Osteoblast (primary cell): ENCODE data around the gene UBAP2. TPM values are rescaled to one million over a fixed set of nuclear protein-coding genes. Genes with fewer than 3 reads are reported as not detected.

Experiments
- DNase-seq: peaks from one replicate; pipeline ENCODE4 v3.0.0; 2011; ENCODE audit warnings: low spot score, mixed read lengths; ENCODE audit not compliant: insufficient read length; ENCODE audit errors: missing footprints
- H2AFZ ChIP-seq: 2 replicates; pipeline ENCODE4 v1.6.0; 2011; ENCODE audit warnings: mild to moderate bottlenecking, low read length
- H3K27ac ChIP-seq: 2 replicates; pipeline ENCODE4 v1.5.1; 2011; ENCODE audit warnings: mild to moderate bottlenecking, low read depth, low read length, moderate library complexity
- H3K27me3 ChIP-seq: 2 replicates; pipeline ENCODE4 v1.6.0; 2012; ENCODE audit warnings: mild to moderate bottlenecking, control low read depth, inconsistent platforms, low read length, moderate library complexity; ENCODE audit not compliant: insufficient read depth
- H3K36me3 ChIP-seq: 2 replicates; pipeline ENCODE4 v1.5.1; 2011; ENCODE audit warnings: mild to moderate bottlenecking, low read length, control low read depth, moderate library complexity; ENCODE audit not compliant: insufficient read depth
- H3K4me1 ChIP-seq: 2 replicates; pipeline ENCODE4 v1.5.1; 2011; ENCODE audit warnings: mild to moderate bottlenecking, low read length, control low read depth, moderate library complexity; ENCODE audit not compliant: insufficient read depth
- H3K4me2 ChIP-seq: 2 replicates; pipeline ENCODE4 v1.6.0; 2011; ENCODE audit warnings: mild to moderate bottlenecking, low read length; ENCODE audit not compliant: insufficient read depth
- H3K4me3 ChIP-seq: fragments of 200-600 bp; sonication (generic); 3 replicates; pipeline ENCODE4 v1.5.1; 2012; ENCODE audit warnings: mild to moderate bottlenecking, low read length, inconsistent platforms; ENCODE audit not compliant: insufficient read depth
- H3K79me2 ChIP-seq: 2 replicates; pipeline ENCODE4 v1.6.0; 2012; ENCODE audit warnings: mild to moderate bottlenecking, low read length, control low read depth, inconsistent platforms; ENCODE audit not compliant: insufficient read depth
- H3K9me3 ChIP-seq: 2 replicates; pipeline ENCODE4 v1.5.1; 2011; ENCODE audit warnings: low read depth, low read length, control low read depth
- H4K20me1 ChIP-seq: 2 replicates; pipeline ENCODE4 v1.6.0; 2012; ENCODE audit warnings: mild to moderate bottlenecking, low read length, control low read depth; ENCODE audit not compliant: insufficient read depth
- CTCF ChIP-seq: IDR thresholded peaks from 2 replicates; pipeline ENCODE4 v1.5.1; 2011; ENCODE audit warnings: mild to moderate bottlenecking, low read depth, low read length, moderate library complexity; ENCODE audit errors: extremely low read depth
- small RNA-seq: library from RNA; depleted of rRNA; stranded (forward); fragments of <200 nt; gene quantifications from one replicate; pipeline ENCODE3, GENCODE V24; 2012
- total RNA-seq: library from RNA; depleted of rRNA; stranded (reverse); fragments of >200 nt; gene quantifications from 2 replicates; pipeline ENCODE4 v1.2.3, GENCODE V29; 2012

The UBAP2 gene
- total RNA-seq, 1 donor, result 18.5 TPM

- Histone ChIP-seq H3K9me3 (no peaks in the 10 kb centered on the region), H2AFZ (no peak overlapping the region), H3K4me3 (no peak overlapping the region), H3K4me2 (no peak overlapping the region), H3K79me2 (peaks cover 98% of the 10 kb centered on the region), H3K27me3 (no peaks in the 10 kb centered on the region), H3K4me1 (peaks cover 4% of the 10 kb centered on the region), H3K36me3 (no peaks in the 10 kb centered on the region), H4K20me1 (peaks cover 64% of the 10 kb centered on the region), H3K27ac (no peak overlapping the region)
- TF ChIP-seq CTCF, result no peak
- DNase-seq, result no peak
These were observed 169.9 kb downstream of the UBAP2 start for GRCh38 chr9:33878691-33879366.

GRCh38 chr9:33877727-33878489, 170.8 kb downstream of the UBAP2 start:
- Histone ChIP-seq H3K9me3 (no peaks in the 10 kb centered on the region), H3K79me2 (peaks cover 99% of the 10 kb centered on the region), H3K4me3 (no peak overlapping the region), H3K4me1 (peaks cover 4% of the 10 kb centered on the region), H3K27ac (no peak overlapping the region), H4K20me1 (peaks cover 65% of the 10 kb centered on the region), H3K27me3 (no peaks in the 10 kb centered on the region), H3K4me2 (no peak overlapping the region), H3K36me3 (no peaks in the 10 kb centered on the region), H2AFZ (no peak overlapping the region)
- DNase-seq, result no peak
- no peak for TF ChIP-seq CTCF

Small RNA genes within 50 kb of the gene (small RNA-seq; reads per million reads assigned to genes)
- gene RN7SKP114 (not detected), gene SNORD121A (27.8 reads per million, percentile 95 among the genes with 10 or more reads in this experiment), gene SNORD121B (not detected)

Other genes with a start within 250 kb of the UBAP2 start
- 21.4 and 22.4 TPM in 2 replicates for gene UBE2R2, start 231.7 kb downstream of the UBAP2 start, total RNA-seq
- gene DCAF12, start 77.8 kb upstream of the UBAP2 start, total RNA-seq, result 21.4 and 21.8 TPM in 2 replicates
- gene UBAP1, start 130.2 kb upstream of the UBAP2 start, total RNA-seq, result 40.9 and 43.9 TPM in 2 replicates